ENCODE measurements around the gene MAP1S.
"Not testable (repeated sequence)": the region's sequence is repeated elsewhere in the genome, so short reads cannot be mapped to it uniquely, and the experiment has no call there.

MAP1S gene

GRCh38 chr19:17778968-17779929 lies 60.0 kb downstream of the MAP1S start:
- Mint-ChIP-seq H3K36me3 (peaks cover 4% of the 10 kb centered on the region), H3K27ac (peak overlapping the region; percentile 59), H3K27me3 (no peaks in the 10 kb centered on the region), H3K4me1 (ENCODE audit: low read depth) (peaks cover 12% of the 10 kb centered on the region), H3K9me3 (ENCODE audit: low read depth) (no peaks in the 10 kb centered on the region), H3K4me3 (no peak overlapping the region)

DNA sequence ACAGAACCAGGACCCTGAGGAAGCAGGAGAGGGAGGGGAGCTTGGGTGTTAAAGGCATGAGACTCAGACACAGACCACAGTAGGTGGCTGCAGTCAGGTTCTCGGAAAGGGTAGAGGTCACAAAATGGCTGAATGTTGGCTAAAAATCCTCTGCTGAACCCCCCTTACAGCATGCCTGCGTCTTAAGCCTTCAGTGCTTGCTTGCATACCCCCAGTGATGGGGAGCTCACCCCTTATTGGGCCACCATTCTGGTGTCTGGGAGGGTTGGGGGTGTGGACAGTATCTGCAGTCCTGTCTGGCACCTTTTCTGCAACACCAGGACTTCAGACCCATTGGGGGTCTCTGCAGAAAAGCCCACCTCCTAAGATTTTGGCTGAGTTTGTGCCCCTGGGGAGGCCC lies 61.5 kb downstream of the MAP1S start:
- H3K4me1 Mint-ChIP-seq (ENCODE audit: low read depth) = peaks cover 12% of the 10 kb centered on the region
- H3K9me3 Mint-ChIP-seq (ENCODE audit: low read depth) = no peaks in the 10 kb centered on the region
- H3K27me3 Mint-ChIP-seq = no peaks in the 10 kb centered on the region
- H3K4me3 Mint-ChIP-seq = no peak overlapping the region
- peaks cover 5% of the 10 kb centered on the region for H3K36me3 Mint-ChIP-seq
- H3K27ac Mint-ChIP-seq = no peak overlapping the region

DNA sequence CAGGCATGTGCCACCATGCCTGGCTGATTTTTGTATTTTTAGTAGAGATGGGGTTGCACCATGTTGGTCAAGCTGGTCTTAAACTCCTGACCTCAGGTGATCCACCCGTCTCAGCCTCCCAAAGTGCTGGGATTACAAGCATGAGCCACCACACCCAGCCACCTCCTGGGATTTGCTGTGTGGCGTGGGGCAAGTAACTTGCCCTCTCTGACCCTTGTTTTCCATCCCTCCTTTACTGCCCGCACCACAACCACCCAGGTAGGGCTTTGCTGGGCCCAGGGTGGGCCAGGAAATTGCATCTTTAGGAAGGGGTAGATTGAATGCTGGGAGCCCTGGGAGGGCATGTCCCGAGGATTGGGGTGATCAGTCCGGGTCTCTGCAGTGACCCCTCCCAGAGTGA lies 64.4 kb downstream of the MAP1S start:
- not testable (repeated sequence) for H3K27ac Mint-ChIP-seq; H3K9me3 Mint-ChIP-seq (ENCODE audit: low read depth); H3K4me1 Mint-ChIP-seq (ENCODE audit: low read depth)

More for the DNA sequence above, 64.4 kb downstream of the MAP1S start:
- H3K4me3 Mint-ChIP-seq, H3K36me3 Mint-ChIP-seq, H3K27me3 Mint-ChIP-seq: not testable (repeated sequence)
